Purkinje cell (primary cell): ENCODE data around the gene PIGT. TPM values are rescaled to one million over a fixed set of nuclear protein-coding genes. Genes with fewer than 3 reads are reported as not detected.

Experiments
- polyA plus RNA-seq: library from polyadenylated mRNA; unstranded; fragments of >200 nt; fragmentation: Nextera tagmentation; gene quantifications from 2 replicates; pipeline ENCODE4 v1.2.1, GENCODE V29; 2014

The PIGT gene
- polyA plus RNA-seq: 386 and 507 TPM in 2 replicates

DNA sequence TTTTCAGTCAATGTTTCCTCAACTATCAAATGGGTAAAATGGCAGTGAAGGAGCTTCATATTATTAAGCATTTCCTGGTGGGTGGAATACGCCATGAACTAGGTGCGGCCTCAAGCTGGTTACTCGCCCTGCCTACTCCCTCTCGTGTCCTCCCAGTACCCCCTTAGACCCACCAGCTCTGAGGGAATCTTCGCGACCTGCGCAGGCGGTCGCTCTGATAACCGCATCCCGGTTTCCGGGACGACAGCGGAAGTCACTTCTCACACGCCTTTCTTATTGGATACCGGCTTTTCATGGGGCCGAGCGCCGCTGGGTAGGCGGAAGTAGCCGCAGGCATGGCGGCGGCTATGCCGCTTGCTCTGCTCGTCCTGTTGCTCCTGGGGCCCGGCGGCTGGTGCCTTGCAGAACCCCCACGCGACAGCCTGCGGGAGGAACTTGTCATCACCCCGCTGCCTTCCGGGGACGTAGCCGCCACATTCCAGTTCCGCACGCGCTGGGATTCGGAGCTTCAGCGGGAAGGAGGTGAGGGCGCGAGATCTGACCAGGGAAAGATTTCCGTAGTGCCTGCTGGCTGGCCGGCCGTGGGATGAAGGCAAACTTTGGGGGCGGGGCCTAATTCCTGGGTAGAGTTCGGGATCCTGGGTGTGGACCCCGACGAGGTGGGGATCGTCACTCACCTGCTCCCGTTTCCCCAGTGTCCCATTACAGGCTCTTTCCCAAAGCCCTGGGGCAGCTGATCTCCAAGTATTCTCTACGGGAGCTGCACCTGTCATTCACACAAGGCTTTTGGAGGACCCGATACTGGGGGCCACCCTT is at the start of gene PIGT:
TSS of gene PIGT (plus strand) at position 320 of the 816 bp plus-strand sequence. CDS start at position 336, 16 bp downstream.

DNA sequence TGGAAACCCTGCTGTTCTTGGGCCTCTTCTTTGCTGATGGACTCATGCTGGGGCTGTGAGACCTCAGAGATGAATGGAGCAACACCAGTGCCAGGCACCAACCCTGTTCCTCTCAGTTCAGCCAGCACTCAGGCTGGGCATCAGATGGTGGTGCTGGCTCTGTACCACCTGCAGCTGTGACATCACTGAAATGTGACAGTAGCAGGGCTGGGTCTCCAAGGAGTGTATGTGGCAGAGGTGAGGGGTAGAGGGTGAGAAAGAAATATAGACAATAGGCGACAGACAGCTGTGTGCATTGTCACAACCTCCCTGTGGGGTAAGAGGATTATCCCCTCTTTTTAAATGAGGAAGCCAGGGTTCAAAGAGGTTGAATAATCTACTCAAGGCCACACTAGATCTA is 37.8 kb upstream of the PIGT start, which contains the start of gene TP53TG5:
TSS of gene TP53TG5 (minus strand) at position 135 of the 400 bp plus-strand sequence. CDS start at position 46, 89 bp downstream.

DNA sequence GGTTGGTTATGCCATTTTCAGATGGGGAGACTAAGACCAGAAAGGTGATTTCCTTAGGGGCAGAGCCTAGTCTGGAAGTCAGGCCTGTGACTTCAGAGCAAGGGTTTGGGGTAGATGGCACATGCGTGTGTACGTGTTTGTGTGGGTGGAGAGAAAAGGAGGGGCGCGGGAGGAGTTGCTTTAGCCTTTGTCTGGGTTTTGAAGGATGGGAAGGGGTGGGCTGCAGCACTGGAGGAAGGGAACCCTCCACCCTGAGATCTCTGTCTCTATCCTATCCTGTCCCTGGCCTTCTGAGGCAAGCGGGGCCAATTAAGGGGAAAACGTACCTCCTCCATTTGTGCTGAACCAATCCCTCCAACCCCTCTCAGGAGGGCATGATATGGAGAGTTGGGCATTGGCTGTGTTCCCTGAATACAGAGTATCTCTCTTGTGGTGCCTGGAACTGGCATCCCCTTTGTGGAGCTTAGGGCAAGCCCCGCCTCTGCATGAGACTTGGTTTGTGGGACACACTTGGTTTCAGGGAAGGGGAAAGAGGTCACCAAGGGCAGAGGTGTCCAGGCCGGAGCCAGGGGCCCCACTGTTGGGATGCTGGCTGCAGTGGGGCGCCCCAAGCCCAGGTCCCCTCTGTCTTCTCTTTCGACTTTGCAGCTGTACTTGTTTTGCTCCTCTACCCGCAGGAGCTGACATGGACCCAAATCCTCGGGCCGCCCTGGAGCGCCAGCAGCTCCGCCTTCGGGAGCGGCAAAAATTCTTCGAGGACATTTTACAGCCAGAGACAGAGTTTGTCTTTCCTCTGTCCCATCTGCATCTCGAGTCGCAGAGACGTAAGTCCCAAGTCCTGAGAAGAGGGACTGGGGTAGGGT is 7.9 kb upstream of the PIGT start, which contains the start of gene DBNDD2:
TSS of gene DBNDD2 (plus strand) at position 507 of the 863 bp plus-strand sequence. CDS start at position 686, 179 bp downstream.

DNA sequence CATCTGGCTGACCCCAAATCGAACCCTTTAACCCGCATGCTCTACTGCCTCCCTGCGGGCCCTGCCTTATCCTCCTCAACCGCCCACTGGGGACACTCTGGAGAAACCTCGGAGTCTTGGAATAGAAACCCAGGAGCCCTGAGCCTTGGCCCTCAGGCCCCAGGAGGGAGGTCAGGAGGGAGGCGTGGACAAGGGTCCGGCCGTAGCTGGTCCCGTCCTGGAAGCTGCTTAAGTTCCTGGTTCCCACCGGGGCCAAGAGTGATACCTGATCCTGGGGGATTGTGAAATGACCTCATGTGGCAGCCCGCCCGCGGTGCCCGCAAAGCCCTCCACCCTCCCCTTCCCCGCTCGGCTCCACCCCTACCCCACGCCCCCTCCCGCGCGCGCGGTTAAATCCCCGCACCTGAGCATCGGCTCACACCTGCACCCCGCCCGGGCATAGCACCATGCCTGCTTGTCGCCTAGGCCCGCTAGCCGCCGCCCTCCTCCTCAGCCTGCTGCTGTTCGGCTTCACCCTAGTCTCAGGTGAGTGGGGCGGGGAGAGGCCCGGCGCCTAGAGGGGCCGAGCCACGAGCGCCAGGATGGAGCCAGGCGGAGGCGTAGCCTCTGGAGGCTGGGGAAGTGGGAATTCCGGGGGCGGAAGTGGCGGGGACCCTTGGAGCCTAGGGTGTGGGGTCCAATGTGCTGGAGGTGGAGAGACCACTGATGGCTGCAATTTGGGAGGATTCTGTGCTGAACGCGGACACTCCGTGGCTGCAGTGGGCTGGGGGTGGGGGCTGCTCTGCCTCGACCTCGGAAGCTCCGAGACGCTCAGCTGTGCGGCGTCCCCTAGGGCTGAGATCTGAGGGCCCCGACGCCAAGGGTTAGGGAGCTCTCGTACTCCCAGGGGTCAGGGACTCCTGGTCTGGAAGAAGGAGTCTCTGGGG is 53.7 kb downstream of the PIGT start, which contains the start of gene WFDC2:
TSS of gene WFDC2 (plus strand) at position 418 of the 926 bp plus-strand sequence. CDS start at position 447, 29 bp downstream.

Other genes starting within 250 kb of the PIGT start
- gene PI3, start 241.2 kb upstream of the PIGT start, polyA plus RNA-seq: not detected in 2 replicates
- gene SEMG1, start 209.1 kb upstream of the PIGT start, polyA plus RNA-seq: not detected in 2 replicates
- gene SEMG2, start 194.8 kb upstream of the PIGT start, polyA plus RNA-seq: not detected in 2 replicates
- not detected in 2 replicates for gene SLPI, start 161.6 kb upstream of the PIGT start, polyA plus RNA-seq
- not detected in 2 replicates for gene RBPJL, start 109.3 kb upstream of the PIGT start, polyA plus RNA-seq
- not detected in 2 replicates for gene MATN4, start 107.8 kb upstream of the PIGT start, polyA plus RNA-seq
- 0.42 and 0.70 TPM in 2 replicates for gene SDC4, start 67.7 kb upstream of the PIGT start, polyA plus RNA-seq
- 21.0 and 36.5 TPM in 2 replicates for gene SYS1, start 53.0 kb upstream of the PIGT start, polyA plus RNA-seq
- 2.1 and 3.8 TPM in 2 replicates for gene TP53TG5, start 37.8 kb upstream of the PIGT start, polyA plus RNA-seq
- gene DBNDD2, start 7.9 kb upstream of the PIGT start, polyA plus RNA-seq: 608 and 690 TPM in 2 replicates
- 4.3 and 6.1 TPM in 2 replicates for gene WFDC2, start 53.6 kb downstream of the PIGT start, polyA plus RNA-seq
- not detected in 2 replicates for gene SPINT3, start 99.5 kb downstream of the PIGT start, polyA plus RNA-seq
- gene WFDC6, start 123.3 kb downstream of the PIGT start, polyA plus RNA-seq: not detected in 2 replicates
- not detected in 2 replicates for gene EPPIN, start 131.3 kb downstream of the PIGT start, polyA plus RNA-seq
- not detected in 2 replicates for gene WFDC8, start 163.1 kb downstream of the PIGT start, polyA plus RNA-seq
- not detected in 2 replicates for gene WFDC10A, start 213.6 kb downstream of the PIGT start, polyA plus RNA-seq
- not detected in 2 replicates for gene WFDC9, start 215.1 kb downstream of the PIGT start, polyA plus RNA-seq